Neuronal stem cell (in vitro differentiated cells): ENCODE data around the gene OLFML1.

Source experiments
- DNase-seq: peaks from one replicate; pipeline ENCODE4 v3.0.0-alpha.2; 2013; ENCODE audit warnings: low spot score
- H2AFZ ChIP-seq: one replicate; pipeline ENCODE4 v1.6.1; 2013; ENCODE audit warnings: mild to moderate bottlenecking, low read length, inconsistent platforms
- H2AK5ac ChIP-seq: 2 replicates; pipeline ENCODE4 v1.6.1; 2013; ENCODE audit warnings: low read depth, mild to moderate bottlenecking, inconsistent platforms, low read length, moderate library complexity, mixed read lengths
- H2BK120ac ChIP-seq: 2 replicates; pipeline ENCODE4 v1.6.1; 2013; ENCODE audit warnings: low read depth, mild to moderate bottlenecking, inconsistent platforms, low read length, moderate library complexity, mixed read lengths
- H2BK12ac ChIP-seq: one replicate; pipeline ENCODE4 v1.6.1; 2013; ENCODE audit warnings: low read length, inconsistent platforms
- H2BK15ac ChIP-seq: 2 replicates; pipeline ENCODE4 v1.6.1; 2013; ENCODE audit warnings: mild to moderate bottlenecking, low read length, inconsistent platforms, mixed read lengths
- H2BK5ac ChIP-seq: one replicate; pipeline ENCODE4 v1.6.1; 2013; ENCODE audit warnings: inconsistent platforms, mild to moderate bottlenecking, low read length, moderate library complexity
- H3K14ac ChIP-seq: one replicate; pipeline ENCODE4 v1.6.1; 2013; ENCODE audit warnings: low read length, inconsistent platforms
- H3K18ac ChIP-seq: 2 replicates; pipeline ENCODE4 v1.6.1; 2013; ENCODE audit warnings: low read length, inconsistent platforms
- H3K23ac ChIP-seq: 2 replicates; pipeline ENCODE4 v1.6.1; 2013; ENCODE audit warnings: low read depth, mild to moderate bottlenecking, mixed read lengths, low read length, inconsistent platforms; ENCODE audit not compliant: poor library complexity
- H3K27ac ChIP-seq: replicated peaks from 3 replicates; pipeline ENCODE4 v1.5.1; 2013; ENCODE audit warnings: low read length, inconsistent platforms
- H3K27me3 ChIP-seq, 3 experiments: 2 replicates each; pipeline ENCODE4 v1.6.1; 2013; ENCODE audit warnings: low read length in 3 of 3, mild to moderate bottlenecking in 2 of 3, inconsistent platforms in 1 of 3, low read depth in 1 of 3, mixed read lengths in 1 of 3, moderate library complexity in 1 of 3; ENCODE audit not compliant: control insufficient read depth in 3 of 3, insufficient read depth in 3 of 3
- H3K36me3 ChIP-seq, 2 donors: replicated peaks in 1 of 2; 2 replicates each; pipeline ENCODE4 v1.6.1; 2013; ENCODE audit warnings: low read length in 2 of 2; ENCODE audit not compliant: control insufficient read depth in 2 of 2, insufficient read depth in 2 of 2
- H3K4ac ChIP-seq: 2 replicates; pipeline ENCODE4 v1.6.1; 2013; ENCODE audit warnings: inconsistent platforms, mild to moderate bottlenecking, low read length, moderate library complexity
- H3K4me1 ChIP-seq, 2 donors: 1 replicate in 1 of 2; 2 replicates in 1 of 2; pipeline ENCODE4 v1.6.1; 2013; ENCODE audit warnings: low read length in 2 of 2, low read depth in 1 of 2; ENCODE audit not compliant: control insufficient read depth in 2 of 2, insufficient read depth in 1 of 2
- H3K4me2 ChIP-seq: one replicate; pipeline ENCODE4 v1.6.1; 2013; ENCODE audit warnings: mild to moderate bottlenecking, low read length, inconsistent platforms; ENCODE audit not compliant: insufficient read depth, poor library complexity, severe bottlenecking
- H3K4me3 ChIP-seq, 2 donors: 2 replicates each; pipeline ENCODE4 v1.5.1; 2013; ENCODE audit warnings: low read length in 2 of 2, mild to moderate bottlenecking in 2 of 2, inconsistent platforms in 1 of 2, moderate library complexity in 1 of 2
- H3K79me1 ChIP-seq: one replicate; pipeline ENCODE4 v1.6.1; 2013; ENCODE audit warnings: low read depth, mild to moderate bottlenecking, inconsistent platforms, low read length, moderate library complexity
- H3K9ac ChIP-seq: one replicate; pipeline ENCODE4 v1.6.1; 2013; ENCODE audit warnings: mild to moderate bottlenecking, low read depth, low read length, inconsistent platforms; ENCODE audit not compliant: poor library complexity
- H3K9me3 ChIP-seq, 2 donors: replicated peaks in 1 of 2; 2 replicates each; pipeline versions ENCODE3 to v1.6.1; 2013; ENCODE audit warnings: low read length in 2 of 2, mild to moderate bottlenecking in 2 of 2, inconsistent platforms in 1 of 2, low read depth in 1 of 2, mixed read lengths in 1 of 2, moderate library complexity in 1 of 2; ENCODE audit not compliant: control insufficient read depth in 2 of 2, insufficient read depth in 1 of 2
- H4K8ac ChIP-seq: one replicate; pipeline ENCODE4 v1.6.1; 2013; ENCODE audit warnings: low read depth, mild to moderate bottlenecking, inconsistent platforms, low read length, moderate library complexity
- H4K91ac ChIP-seq: one replicate; pipeline ENCODE4 v1.6.1; 2013; ENCODE audit warnings: low read length, low read depth, mild to moderate bottlenecking, inconsistent platforms; ENCODE audit not compliant: poor library complexity
- WGBS, 2 donors: extraction: QIAGEN DNeasy Blood & Tissue Kit; methylation state at CpG; one replicate each; pipeline ENCODE4 v1.1.7; 2013; ENCODE audit warnings: missing lambda C conversion rate in 2 of 2, mixed read lengths in 1 of 2; ENCODE audit not compliant: insufficient read length in 2 of 2, insufficient replicate concordance in 1 of 2; ENCODE audit errors: extremely low coverage in 2 of 2; 5-methylcytosine and 5-hydroxymethylcytosine counted together

Gene OLFML1

DNA sequence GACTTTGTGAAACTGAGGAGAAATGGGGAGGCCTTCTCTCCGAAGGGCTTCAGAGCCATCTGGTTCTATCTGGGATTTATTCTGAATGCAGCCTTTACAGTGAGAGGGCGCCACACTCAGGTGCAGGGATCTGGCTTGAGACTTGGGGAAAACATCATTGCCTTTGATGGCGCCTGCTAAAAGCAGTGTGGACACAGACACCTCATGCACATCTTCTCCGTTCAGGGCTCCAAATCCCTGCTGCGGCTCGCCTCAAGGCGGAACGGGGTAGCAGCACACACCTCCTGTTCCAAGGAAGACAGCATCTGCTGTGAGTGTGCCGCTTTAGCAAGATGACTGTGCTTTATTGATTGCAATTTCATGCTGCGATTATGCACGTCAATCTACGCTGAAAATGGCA, 37.1 kb upstream of the OLFML1 start:
- Histone ChIP-seq H3K9ac (no peak overlapping the region), H3K36me3 (no peaks in the 10 kb centered on the region), H2BK5ac (no peak overlapping the region), H3K18ac (no peak overlapping the region), H3K4me2 (no peak overlapping the region), H3K27me3 (peaks cover 0 to 4% (median 3%) of the 10 kb centered on the region in 3 experiments), H2AK5ac (no peak overlapping the region), H3K4ac (no peak overlapping the region), H2AFZ (no peak overlapping the region), H3K14ac (peak overlapping the region; percentile 67), H3K27ac (no peak overlapping the region), H2BK15ac (no peak overlapping the region), H3K4me3 (peak overlapping the region in 1 of 2 donors; percentile 9), H3K4me1 (peaks cover 0 to 4% of the 10 kb centered on the region in 2 donors), H4K8ac (no peak overlapping the region), H2BK12ac (no peak overlapping the region), H4K91ac (no peak overlapping the region), H2BK120ac (no peak overlapping the region), H3K9me3 (no peaks in the 10 kb centered on the region), H3K23ac (no peak overlapping the region), H3K79me1 (no peaks in the 10 kb centered on the region)
- DNase-seq, result no peak
- WGBS, 2 donors, result no CpG with 5 or more reads among the region's 12 CpGs

GRCh38 chr11:7449211-7449840, 36.0 kb upstream of the OLFML1 start:
- Histone ChIP-seq H3K36me3 (no peaks in the 10 kb centered on the region), H3K4me1 (peaks cover 0 to 4% of the 10 kb centered on the region in 2 donors), H4K8ac (no peak overlapping the region), H3K23ac (no peak overlapping the region), H2BK15ac (no peak overlapping the region), H3K27me3 (peaks cover 0 to 4% (median 0%) of the 10 kb centered on the region in 3 experiments), H2AK5ac (no peak overlapping the region), H3K4me2 (no peak overlapping the region), H3K4me3 (no peak overlapping the region), H2BK120ac (no peak overlapping the region), H3K9ac (no peak overlapping the region), H4K91ac (no peak overlapping the region), H3K4ac (no peak overlapping the region), H2BK5ac (no peak overlapping the region), H3K27ac (no peak overlapping the region), H2BK12ac (no peak overlapping the region), H3K9me3 (no peaks in the 10 kb centered on the region), H3K18ac (no peak overlapping the region), H2AFZ (no peak overlapping the region), H3K79me1 (no peaks in the 10 kb centered on the region), H3K14ac (no peak overlapping the region)
- DNase-seq, result no peak
- whole genome bisulfite sequencing, 2 donors, result no CpG with 5 or more reads among the region's 3 CpGs

GRCh38 chr11:7449841-7450214, 35.5 kb upstream of the OLFML1 start:
- Histone ChIP-seq H2BK15ac (no peak overlapping the region), H3K4ac (no peak overlapping the region), H4K91ac (no peak overlapping the region), H3K36me3 (no peaks in the 10 kb centered on the region), H3K4me3 (no peak overlapping the region), H3K18ac (no peak overlapping the region), H3K4me1 (peaks cover 0 to under 1% of the 10 kb centered on the region in 2 donors), H2BK5ac (no peak overlapping the region), H4K8ac (no peak overlapping the region), H3K27ac (no peak overlapping the region), H3K27me3 (peaks cover 0 to 4% (median 0%) of the 10 kb centered on the region in 3 experiments), H2BK12ac (no peak overlapping the region), H2AFZ (no peak overlapping the region), H3K23ac (no peak overlapping the region), H3K79me1 (no peaks in the 10 kb centered on the region), H2AK5ac (no peak overlapping the region), H3K14ac (no peak overlapping the region), H3K9me3 (no peaks in the 10 kb centered on the region), H2BK120ac (no peak overlapping the region), H3K9ac (no peak overlapping the region), H3K4me2 (no peak overlapping the region)
- WGBS, 2 donors, result no CpG with 5 or more reads among the region's 4 CpGs
- no peak for DNase-seq

- Histone ChIP-seq H2BK15ac (no peak overlapping the region), H3K18ac (no peak overlapping the region), H3K9me3 (no peaks in the 10 kb centered on the region), H2BK12ac (no peak overlapping the region), H3K9ac (no peak overlapping the region), H3K27ac (no peak overlapping the region), H2BK5ac (no peak overlapping the region), H3K4me3 (no peak overlapping the region), H3K36me3 (no peaks in the 10 kb centered on the region), H3K4me1 (no peaks in the 10 kb centered on the region), H2AFZ (no peak overlapping the region), H2BK120ac (no peak overlapping the region), H4K8ac (no peak overlapping the region), H3K4me2 (no peak overlapping the region), H2AK5ac (no peak overlapping the region), H3K27me3 (peaks cover 0 to 4% (median 0%) of the 10 kb centered on the region in 3 experiments), H3K14ac (no peak overlapping the region), H3K23ac (no peak overlapping the region), H3K4ac (no peak overlapping the region), H3K79me1 (no peaks in the 10 kb centered on the region), H4K91ac (no peak overlapping the region)
- no peak for DNase-seq
- no CpG with 5 or more reads among the region's 3 CpGs for WGBS, 2 donors
Observed at GRCh38 chr11:7450836-7451235, 34.5 kb upstream of the OLFML1 start.
